Activated CD8-positive, alpha-beta memory T cell treated with anti-CD3 and anti-CD28 coated beads for 24 hours (primary cell): ENCODE measurements around the gene RABGAP1L.
"Not testable (repeated sequence)": the region's sequence is repeated elsewhere in the genome, so short reads cannot be mapped to it uniquely, and the experiment has no call there.

Source experiments
- DNase-seq: peaks from one replicate; pipeline ENCODE4 v3.0.0-alpha.2; 2020

The RABGAP1L gene

DNA sequence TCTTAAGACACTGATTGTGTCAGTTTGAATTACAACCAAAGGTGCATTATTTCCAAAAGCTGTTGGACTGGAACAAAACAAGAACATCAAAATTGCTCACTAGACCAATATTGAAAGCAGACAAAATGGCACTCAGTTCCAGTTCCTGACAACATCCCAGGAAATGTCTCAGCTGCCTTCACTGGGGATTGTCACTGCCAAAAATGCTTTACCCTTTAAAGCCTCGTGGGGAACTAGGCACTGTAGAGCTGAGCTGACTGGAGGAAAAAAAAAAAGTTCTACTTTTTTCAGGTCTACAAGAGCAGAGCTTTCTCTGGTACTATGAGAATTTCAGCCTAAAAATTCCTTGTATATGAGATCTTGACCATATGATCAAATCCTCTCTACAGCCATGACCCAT lies 310.4 kb downstream of the RABGAP1L start:
- no peak for DNase-seq

- no peak for DNase-seq
Observed at GRCh38 chr1:174479281-174479680, 320.0 kb downstream of the RABGAP1L start.

- no peak for DNase-seq
Observed at GRCh38 chr1:174480324-174480723, 321.0 kb downstream of the RABGAP1L start.

GRCh38 chr1:174491606-174492005 lies 332.3 kb downstream of the RABGAP1L start:
- no peak for DNase-seq

DNA sequence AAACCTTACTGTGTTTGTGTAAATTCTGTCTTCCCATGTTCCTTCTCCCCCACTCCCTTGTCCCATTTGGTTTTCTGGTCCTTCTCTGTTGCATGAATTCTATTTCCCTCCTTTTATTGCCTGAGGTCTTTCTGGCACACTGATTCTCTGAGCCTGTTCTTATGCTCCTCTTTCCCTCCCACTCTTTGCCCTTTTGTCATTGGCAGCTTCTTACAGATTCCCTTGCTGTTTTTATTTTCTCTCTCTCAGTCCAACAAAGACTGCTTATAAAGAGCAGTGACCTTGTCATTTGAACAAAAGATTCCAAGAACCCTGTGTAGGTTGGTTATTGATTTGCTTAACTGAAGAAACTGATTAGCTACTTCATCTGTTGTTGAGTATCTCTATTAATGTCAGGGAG lies 338.2 kb downstream of the RABGAP1L start:
- no peak for DNase-seq

- not testable (repeated sequence) for DNase-seq
Observed at GRCh38 chr1:174516755-174517154, 357.4 kb downstream of the RABGAP1L start.

- DNase-seq, result no peak
Observed at GRCh38 chr1:174519844-174520243, 360.5 kb downstream of the RABGAP1L start.

DNA sequence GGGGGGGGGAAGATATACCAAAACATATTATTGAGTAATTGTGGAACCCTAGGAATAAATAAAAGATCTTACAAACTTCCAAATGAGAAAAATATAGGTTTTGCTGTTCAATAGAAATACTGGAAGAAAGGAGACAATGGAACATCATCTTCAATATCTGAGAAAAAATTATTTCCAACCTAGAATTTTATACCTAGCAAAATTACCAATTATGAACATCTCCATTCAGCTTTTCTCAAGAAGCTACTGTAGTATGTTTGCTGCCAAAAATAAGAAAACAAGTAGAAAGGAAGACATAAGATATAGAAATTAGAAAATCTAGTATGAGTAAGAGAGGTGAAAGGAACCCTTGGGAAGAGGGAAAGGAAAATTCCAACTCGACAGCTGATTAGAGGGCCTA lies 372.4 kb downstream of the RABGAP1L start:
- no peak for DNase-seq

DNA sequence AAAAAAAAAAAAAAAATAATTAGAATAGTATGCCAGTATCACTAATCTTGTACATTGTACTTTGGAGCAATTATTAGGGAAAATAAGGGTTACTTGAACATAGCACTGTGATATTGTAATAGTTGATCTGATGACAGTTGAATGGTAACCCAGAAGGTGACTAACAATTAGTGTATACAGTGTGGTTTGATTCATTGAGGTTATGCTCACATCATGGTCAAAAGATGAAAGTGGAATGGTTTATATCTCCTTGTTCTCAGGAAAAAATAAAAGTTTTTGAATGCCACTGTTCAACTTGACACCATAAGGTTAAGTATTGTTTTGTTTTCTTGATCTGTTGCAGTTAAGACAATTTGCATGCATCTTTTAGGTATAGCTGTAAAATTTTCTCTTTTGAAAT lies 375.5 kb downstream of the RABGAP1L start:
- DNase-seq, result no peak

DNA sequence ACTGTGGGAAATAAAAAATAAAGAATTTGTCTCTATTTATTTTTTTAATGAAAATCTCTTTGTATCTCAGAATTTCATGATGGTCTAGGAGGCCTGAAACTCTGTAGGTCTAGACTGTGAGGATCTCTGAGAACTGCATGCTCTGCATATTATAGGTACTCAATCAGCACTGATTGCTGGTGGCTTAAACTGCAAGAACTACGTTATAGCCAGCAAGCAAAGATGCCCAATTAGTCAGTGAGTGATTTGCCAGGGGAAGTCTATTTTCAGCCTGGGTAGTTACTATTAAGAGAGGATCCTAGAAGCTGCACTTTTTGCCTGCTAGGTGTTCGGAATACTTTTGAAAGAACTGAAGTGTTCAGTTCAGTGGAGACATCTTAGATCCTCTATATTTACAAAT lies 375.9 kb downstream of the RABGAP1L start:
- DNase-seq, result no peak

DNA sequence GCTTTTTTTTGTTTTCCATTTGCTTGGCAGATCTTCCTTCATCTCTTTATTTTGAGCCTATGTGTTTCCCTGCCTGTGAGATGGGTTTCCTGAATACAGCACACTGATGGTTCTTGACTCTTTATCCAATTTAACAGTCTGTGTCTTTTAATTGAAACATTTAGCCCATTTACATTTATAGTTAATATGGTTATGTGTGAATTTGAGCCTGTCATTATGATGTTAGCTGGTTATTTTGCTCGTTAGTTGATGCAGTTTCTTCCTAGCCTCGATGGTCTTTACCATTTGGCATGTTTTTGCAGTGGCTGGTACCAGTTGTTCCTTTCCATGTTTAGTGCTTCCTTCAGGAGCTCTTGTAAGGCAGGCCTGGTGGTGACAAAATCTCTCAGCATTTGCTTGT lies 384.1 kb downstream of the RABGAP1L start:
- DNase-seq, result not testable (repeated sequence)

GRCh38 chr1:174550296-174550695 lies 391.0 kb downstream of the RABGAP1L start:
- no peak for DNase-seq

DNA sequence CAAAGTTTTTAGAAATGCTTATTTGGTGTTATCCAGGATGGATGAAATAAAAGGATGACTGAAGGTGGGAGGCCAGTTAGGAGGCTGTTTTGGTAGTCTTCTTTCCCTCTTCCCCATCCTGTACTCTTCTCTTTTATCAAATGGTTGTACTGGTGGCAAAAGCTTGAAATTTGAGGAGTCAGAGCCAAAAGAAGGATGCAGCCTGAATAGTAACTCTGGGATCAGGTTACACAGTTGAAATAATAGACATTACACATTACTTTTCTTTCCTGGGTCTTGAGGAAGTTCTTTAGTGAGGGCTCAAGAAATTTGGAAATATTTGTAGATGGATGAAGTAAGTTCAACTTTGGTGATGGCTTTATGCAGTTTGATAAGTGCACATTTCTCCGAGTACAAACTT lies 397.1 kb downstream of the RABGAP1L start:
- DNase-seq, result no peak

DNA sequence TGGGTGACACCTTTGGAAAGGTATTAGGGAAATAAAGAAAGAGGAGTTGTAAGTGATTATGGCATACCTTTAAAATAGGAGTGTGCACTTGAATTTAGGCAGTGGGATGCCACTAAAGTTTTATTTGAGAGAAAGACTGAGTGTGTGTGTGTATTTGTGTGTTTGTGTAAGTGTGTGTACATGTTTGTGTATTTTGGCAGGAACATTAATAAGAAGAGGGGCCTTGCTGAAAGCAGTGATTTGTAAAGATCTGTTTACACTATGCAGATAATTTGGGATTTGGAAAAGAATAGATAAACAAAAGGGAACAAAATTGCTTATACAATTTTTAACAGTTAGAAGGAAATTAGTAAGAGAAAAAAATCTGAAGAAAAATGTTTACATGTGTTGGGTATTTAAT lies 409.2 kb downstream of the RABGAP1L start:
- no peak for DNase-seq

DNA sequence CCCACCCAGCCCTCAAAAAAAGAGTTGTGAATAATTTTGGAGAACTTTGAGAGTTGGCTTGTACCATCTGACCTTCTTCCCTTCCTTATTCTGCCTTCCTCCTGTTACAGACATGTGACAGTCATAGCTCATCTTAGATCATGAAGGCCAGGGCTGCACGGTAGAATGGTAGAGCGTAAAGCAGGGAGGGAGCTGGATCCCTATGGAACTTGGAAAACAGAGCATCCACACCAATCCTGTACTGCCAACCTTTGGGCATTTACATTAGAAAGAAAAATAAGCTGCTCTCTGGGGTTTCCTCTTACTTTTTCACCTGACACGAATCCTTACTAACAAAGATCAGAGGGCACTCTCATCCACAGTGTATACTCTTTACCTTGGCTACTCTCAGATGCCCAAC lies 409.9 kb downstream of the RABGAP1L start:
- no peak for DNase-seq

DNA sequence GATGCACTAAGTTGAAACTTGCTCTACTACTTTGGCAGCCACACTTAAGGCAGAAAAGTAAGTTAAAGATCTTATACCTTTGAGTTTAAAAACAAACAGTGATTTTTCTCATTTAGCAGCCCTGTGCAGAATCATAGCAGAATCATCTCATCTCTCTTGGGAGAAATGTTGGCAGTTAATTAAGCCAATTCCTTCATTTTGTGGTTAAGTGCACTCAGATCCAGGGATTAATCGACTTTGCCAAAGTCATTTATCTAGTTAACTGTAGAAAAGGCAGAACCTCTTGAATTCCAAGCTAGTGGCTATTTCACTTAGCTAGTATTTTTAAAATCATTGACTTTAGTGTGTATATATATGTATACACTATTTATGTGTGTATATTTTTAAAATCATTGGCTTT lies 413.5 kb downstream of the RABGAP1L start:
- DNase-seq, result no peak

GRCh38 chr1:174576120-174576519 lies 416.8 kb downstream of the RABGAP1L start:
- not testable (repeated sequence) for DNase-seq

DNA sequence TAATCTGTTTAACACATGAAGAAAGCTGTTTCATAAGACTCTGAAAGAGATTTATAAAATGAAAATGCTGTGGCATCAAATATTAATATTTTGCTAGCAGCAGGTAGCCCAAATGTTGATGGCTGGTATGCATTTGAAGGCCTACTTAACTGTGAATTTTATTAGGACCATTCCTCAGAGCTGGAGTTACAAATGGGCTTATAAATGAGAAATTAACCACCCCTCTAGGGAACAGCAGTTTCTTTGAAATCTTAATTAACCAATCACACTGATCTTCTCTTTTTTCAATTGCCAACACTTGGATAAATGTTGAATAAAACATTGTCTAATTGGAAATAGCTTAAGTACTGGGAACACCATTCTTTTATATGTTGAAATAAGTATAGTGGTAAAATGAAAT lies 418.4 kb downstream of the RABGAP1L start:
- no peak for DNase-seq

- DNase-seq, result no peak
Observed at GRCh38 chr1:174580801-174581200, 421.5 kb downstream of the RABGAP1L start.

DNA sequence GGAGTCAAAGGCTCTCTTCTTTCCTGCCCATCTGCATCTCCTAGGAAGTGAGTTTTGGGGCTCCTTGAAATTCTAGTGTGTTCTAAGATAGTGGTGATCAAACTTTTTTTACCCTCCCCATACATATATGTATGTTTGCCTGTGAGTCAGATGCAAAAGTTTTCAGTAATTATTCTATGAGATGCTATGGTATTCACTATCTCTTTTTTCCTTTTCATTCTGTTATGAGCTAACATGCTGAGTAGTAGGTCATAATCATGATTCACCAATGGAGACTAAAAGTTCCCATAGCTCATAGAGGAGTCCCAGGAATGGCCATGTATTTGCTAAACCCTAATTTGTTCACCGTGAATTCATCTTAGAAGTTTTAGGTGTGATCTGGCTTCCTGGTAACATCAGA lies 424.0 kb downstream of the RABGAP1L start:
- DNase-seq, result no peak

- no peak for DNase-seq
Observed at GRCh38 chr1:174584071-174584470, 424.8 kb downstream of the RABGAP1L start.

GRCh38 chr1:174588618-174589017 lies 429.3 kb downstream of the RABGAP1L start:
- not testable (repeated sequence) for DNase-seq

GRCh38 chr1:174605198-174605597 lies 445.9 kb downstream of the RABGAP1L start:
- no peak for DNase-seq

- DNase-seq, result no peak
Observed at GRCh38 chr1:174606471-174606870, 447.2 kb downstream of the RABGAP1L start.

DNA sequence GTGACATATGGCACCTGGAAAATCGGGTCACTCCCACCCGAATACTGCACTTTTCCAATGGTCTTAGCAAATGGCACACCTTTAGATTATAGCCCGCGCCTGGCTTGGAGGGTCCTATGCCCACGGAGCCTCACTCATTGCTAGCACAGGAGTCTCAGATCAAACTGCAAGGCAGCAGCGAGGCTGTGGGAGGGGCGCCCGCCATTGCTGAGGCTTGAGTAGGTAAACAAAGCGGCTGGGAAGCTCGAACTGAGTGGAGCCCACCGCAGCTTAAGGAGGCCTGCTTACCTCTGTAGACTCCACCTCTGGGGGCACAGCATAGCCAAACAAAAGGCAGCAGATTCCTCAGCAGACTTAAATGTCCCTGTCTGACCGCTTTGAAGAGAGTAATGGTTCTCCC lies 458.6 kb downstream of the RABGAP1L start:
- DNase-seq, result not testable (repeated sequence)
